ENCODE measurements around the gene SCAMP4. TPM values are rescaled to one million over a fixed set of nuclear protein-coding genes. Genes with fewer than 3 reads are reported as not detected.
A peak's percentile ranks its signal among the peaks of the same experiment; 100 is the strongest.

The SCAMP4 gene
- total RNA-seq, 3 donors from 2014 or later: 41.4 to 66.6 (median 44.6) TPM

DNA sequence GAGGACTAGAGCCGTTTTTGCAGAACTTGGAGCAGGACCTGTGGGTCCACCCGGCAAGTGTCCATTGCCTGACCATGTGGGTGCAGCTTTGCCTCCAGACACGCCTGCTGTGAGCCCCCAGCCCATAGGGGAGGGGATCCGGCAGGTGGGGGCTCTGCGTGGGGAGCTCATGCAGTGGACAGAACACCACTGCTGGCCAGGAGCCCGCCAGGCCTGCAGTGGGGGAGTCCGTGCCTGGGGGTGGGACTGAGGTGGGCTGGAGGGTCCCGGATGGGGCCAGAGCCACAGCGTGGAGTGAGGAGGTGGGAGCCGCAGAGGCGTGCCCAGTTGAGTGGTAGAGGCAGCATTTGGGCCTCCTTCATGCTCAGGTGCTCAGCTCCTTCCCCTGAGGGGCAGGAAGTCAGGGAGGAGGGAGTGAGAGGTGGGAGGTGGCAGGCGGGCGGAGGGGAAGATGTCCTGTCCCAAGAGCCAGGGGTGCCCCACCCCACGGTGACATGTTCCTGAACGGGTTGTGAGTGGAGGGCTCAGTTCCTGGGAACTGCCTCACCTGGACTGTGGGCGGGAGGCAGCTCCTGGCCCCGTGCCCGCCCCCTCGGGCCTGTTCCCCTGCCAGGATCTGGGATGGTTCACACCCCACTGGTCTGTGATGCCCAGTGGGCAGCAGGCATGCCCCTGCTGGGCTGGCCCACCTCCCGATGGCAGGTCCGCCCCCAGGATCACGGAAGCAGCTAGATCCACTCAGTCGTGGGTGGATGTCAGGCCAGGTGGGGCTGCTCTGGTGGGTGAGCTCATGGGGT lies 8.8 kb downstream of the SCAMP4 start:
- DNase-seq (ENCODE audit: low spot score in 2 of 2): peak in 1 of 2 donors; percentile 59
- H3K9me3 ChIP-seq: no peaks in the 10 kb centered on the region
- H3K4me1 ChIP-seq: peaks cover 7 to 14% of the 10 kb centered on the region in 2 donors
- H3K36me3 ChIP-seq: no peaks in the 10 kb centered on the region
- intact Hi-C loops (cut with DNase I; ENCODE audit: low total_unique reads): no loop called here
- H3K27me3 ChIP-seq: no peaks in the 10 kb centered on the region
- peak overlapping the region in 1 of 3 donors; percentile 10 for H3K4me3 ChIP-seq
- TF ChIP-seq POLR2AphosphoS5 (IDR thresholded peaks at IDR 0.05) (no peak), POLR2A (IDR thresholded peaks at IDR 0.05) (no peak)
- TF ChIP-seq, protein P1, sequence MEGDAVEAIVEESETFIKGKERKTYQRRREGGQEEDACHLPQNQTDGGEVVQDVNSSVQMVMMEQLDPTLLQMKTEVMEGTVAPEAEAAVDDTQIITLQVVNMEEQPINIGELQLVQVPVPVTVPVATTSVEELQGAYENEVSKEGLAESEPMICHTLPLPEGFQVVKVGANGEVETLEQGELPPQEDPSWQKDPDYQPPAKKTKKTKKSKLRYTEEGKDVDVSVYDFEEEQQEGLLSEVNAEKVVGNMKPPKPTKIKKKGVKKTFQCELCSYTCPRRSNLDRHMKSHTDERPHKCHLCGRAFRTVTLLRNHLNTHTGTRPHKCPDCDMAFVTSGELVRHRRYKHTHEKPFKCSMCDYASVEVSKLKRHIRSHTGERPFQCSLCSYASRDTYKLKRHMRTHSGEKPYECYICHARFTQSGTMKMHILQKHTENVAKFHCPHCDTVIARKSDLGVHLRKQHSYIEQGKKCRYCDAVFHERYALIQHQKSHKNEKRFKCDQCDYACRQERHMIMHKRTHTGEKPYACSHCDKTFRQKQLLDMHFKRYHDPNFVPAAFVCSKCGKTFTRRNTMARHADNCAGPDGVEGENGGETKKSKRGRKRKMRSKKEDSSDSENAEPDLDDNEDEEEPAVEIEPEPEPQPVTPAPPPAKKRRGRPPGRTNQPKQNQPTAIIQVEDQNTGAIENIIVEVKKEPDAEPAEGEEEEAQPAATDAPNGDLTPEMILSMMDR (IDR thresholded peaks at IDR 0.05): no peak
- H3K27ac ChIP-seq: peak overlapping the region; percentile 50 to 63

DNA sequence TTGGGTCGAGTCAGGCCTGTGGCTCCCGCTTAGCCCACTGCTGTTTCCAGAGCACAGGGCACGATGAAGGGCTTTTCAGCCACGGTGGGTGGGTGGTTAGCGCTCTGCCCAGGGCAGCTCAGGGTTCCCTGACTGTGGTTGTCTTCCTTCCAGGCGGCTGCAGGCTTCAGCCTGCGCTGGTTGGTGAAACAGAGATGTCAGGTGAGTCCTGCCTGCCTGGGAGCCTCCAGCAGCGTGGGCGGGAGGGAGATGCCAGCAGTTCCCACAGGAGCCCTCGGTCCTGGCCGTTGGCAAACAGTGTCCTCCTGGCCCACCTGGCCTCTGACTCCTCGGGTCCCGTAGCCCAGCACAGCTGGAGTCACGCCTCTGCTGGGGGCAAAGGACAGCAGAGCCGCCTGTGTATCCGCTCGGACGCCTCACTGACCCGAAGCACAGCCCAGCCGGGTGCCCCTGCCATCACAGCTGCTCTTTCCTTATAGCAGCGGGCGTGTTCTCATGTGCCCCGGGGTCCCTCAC lies 9.7 kb downstream of the SCAMP4 start:
- Histone ChIP-seq H3K36me3 (no peaks in the 10 kb centered on the region), H3K4me1 (peaks cover 3 to 9% of the 10 kb centered on the region in 2 donors), H3K9me3 (no peaks in the 10 kb centered on the region), H3K4me3 (no peak overlapping the region), H3K27me3 (no peaks in the 10 kb centered on the region), H3K27ac (peak overlapping the region; percentile 50 to 63)
- no peak for TF ChIP-seq POLR2A (IDR thresholded peaks at IDR 0.05)
- TF ChIP-seq POLR2AphosphoS5 (IDR thresholded peaks at IDR 0.05): no peak
- TF ChIP-seq, protein P1 (IDR thresholded peaks at IDR 0.05): no peak
- DNase-seq (ENCODE audit: low spot score in 2 of 2): no peak
- intact Hi-C loops (cut with DNase I; ENCODE audit: low total_unique reads): no loop called here

DNA sequence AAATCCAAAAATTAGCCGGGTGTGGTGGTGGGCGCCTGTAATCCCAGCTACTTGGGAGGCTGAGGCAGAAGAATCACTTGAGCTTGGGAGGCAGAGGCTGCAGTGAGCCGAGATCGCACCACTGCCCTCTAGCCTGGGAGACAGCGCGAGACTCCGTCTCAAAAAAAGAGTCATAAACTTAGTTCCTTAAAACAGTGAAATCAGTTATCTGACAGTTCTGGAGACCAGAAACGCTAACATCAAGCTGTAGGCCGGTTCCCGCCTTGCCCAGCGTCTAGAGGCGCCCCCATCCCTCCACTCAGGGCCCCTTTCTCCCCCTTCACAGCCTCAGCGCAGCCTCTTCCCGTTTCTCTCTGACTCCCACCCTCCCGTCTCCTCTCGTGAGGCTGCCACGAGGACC lies 11.9 kb downstream of the SCAMP4 start:
- DNase-seq (ENCODE audit: low spot score in 2 of 2): no peak
- Histone ChIP-seq H3K4me3 (no peak overlapping the region), H3K4me1 (peaks cover 0 to 7% of the 10 kb centered on the region in 2 donors), H3K36me3 (no peaks in the 10 kb centered on the region), H3K27ac (no peak overlapping the region), H3K27me3 (no peaks in the 10 kb centered on the region), H3K9me3 (no peaks in the 10 kb centered on the region)
- TF ChIP-seq POLR2AphosphoS5 (IDR thresholded peaks at IDR 0.05) (no peak), POLR2A (IDR thresholded peaks at IDR 0.05) (no peak)
- TF ChIP-seq, protein P1 (IDR thresholded peaks at IDR 0.05): no peak
- intact Hi-C loops (cut with DNase I; ENCODE audit: low total_unique reads): no loop called here

DNA sequence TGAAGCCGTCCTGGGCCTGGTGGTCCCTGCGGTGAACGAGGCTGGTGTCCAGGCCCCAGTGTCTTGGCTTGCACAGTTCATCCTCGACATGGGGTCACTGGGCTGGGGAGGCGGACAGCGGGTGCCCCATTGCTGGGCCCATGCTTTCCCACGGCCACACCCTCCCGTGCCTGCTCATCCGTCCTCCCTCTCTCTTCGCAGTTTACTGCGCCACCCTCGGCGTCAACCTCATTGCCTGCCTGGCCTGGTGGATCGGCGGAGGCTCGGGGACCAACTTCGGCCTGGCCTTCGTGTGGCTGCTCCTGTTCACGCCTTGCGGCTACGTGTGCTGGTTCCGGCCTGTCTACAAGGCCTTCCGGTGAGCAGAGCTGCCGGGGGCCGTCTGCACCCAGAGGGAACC lies 12.7 kb downstream of the SCAMP4 start:
- H3K9me3 ChIP-seq: no peaks in the 10 kb centered on the region
- no peak for TF ChIP-seq POLR2AphosphoS5 (IDR thresholded peaks at IDR 0.05)
- TF ChIP-seq POLR2A (IDR thresholded peaks at IDR 0.05): no peak
- TF ChIP-seq, protein P1 (IDR thresholded peaks at IDR 0.05): no peak
- H3K36me3 ChIP-seq: no peaks in the 10 kb centered on the region
- no peak overlapping the region for H3K27ac ChIP-seq
- H3K27me3 ChIP-seq: no peaks in the 10 kb centered on the region
- intact Hi-C loops (cut with DNase I; ENCODE audit: low total_unique reads): no loop called here
- peaks cover 0 to 7% of the 10 kb centered on the region in 2 donors for H3K4me1 ChIP-seq
- H3K4me3 ChIP-seq: no peak overlapping the region
- no peak for DNase-seq (ENCODE audit: low spot score in 2 of 2)

DNA sequence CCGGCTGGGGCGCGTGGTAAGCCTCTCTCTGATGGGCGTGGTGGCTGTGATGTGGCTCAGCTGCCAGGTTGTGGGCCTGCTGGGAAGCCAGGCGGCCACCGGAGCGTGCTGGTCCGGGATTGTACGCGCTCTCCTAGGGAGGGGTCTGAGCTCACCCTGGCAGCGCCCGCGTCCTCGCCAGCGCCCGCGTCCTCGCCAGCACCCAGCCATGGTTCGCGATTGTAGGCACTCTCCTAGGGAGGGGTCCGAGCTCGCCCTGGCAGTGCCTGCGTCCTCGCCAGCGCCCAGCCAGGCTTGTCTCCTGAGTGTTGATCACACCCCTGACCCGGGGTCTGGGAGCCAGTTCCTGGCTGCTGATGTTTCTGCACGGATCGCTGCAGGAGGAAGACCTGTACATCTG lies 13.8 kb downstream of the SCAMP4 start:
- TF ChIP-seq POLR2A (IDR thresholded peaks at IDR 0.05): no peak
- TF ChIP-seq, protein P1 (IDR thresholded peaks at IDR 0.05): no peak
- TF ChIP-seq POLR2AphosphoS5 (IDR thresholded peaks at IDR 0.05): no peak
- Histone ChIP-seq H3K9me3 (no peaks in the 10 kb centered on the region), H3K4me3 (no peak overlapping the region), H3K27me3 (no peaks in the 10 kb centered on the region), H3K4me1 (peaks cover 0 to under 1% of the 10 kb centered on the region in 2 donors), H3K27ac (no peak overlapping the region), H3K36me3 (no peaks in the 10 kb centered on the region)
- DNase-seq (ENCODE audit: low spot score in 2 of 2): no peak
- intact Hi-C loops (cut with DNase I; ENCODE audit: low total_unique reads): no loop called here
